HepG2 (cell line): ENCODE measurements around the gene CEBPB. TPM values are rescaled to one million over a fixed set of nuclear protein-coding genes. Genes with fewer than 3 reads are reported as not detected.

Experiments used
- DMAP1 ChIP-seq: IDR thresholded peaks from 2 replicates; pipeline ENCODE4 v1.6.1; 2016
- GATAD1 ChIP-seq: IDR thresholded peaks from 2 replicates; pipeline ENCODE4 v1.6.1; 2016; ENCODE audit warnings: missing genetic modification reagents, missing compliant biosample characterization
- MAFK ChIP-seq, 2 experiments: IDR thresholded peaks in 1 of 2; conservative IDR thresholded peaks in 1 of 2; 2 replicates each; pipeline ENCODE4 v1.6.1; 2011; ENCODE audit warnings: improper control_type of control experiment in 2 of 2, low read length in 2 of 2
- PRDM10 ChIP-seq: sonication (generic); formaldehyde crosslinking; IDR thresholded peaks from 2 replicates; pipeline ENCODE4 v1.4.0; 2020; ENCODE audit warnings: low read depth, missing genetic modification reagents
- RARG ChIP-seq: sonication (generic); formaldehyde crosslinking; IDR thresholded peaks from 2 replicates; pipeline ENCODE4 v1.4.0; 2020; ENCODE audit warnings: low read depth, mild to moderate bottlenecking, missing genetic modification reagents
- SP140L ChIP-seq: sonication (generic); formaldehyde crosslinking; IDR thresholded peaks from 2 replicates; pipeline ENCODE4 v1.4.0; 2020; ENCODE audit warnings: missing genetic modification reagents, borderline replicate concordance
- TOE1 ChIP-seq: sonication (generic); formaldehyde crosslinking; IDR thresholded peaks from 2 replicates; pipeline ENCODE4 v1.4.0; 2020; ENCODE audit warnings: mild to moderate bottlenecking, missing genetic modification reagents
- ZFYVE20 ChIP-seq: sonication (generic); formaldehyde crosslinking; IDR thresholded peaks from 2 replicates; pipeline ENCODE4 v1.8.0; 2023; ENCODE audit warnings: low read depth, mild to moderate bottlenecking, moderate library complexity, missing genetic modification reagents, borderline replicate concordance
- ZNF121 ChIP-seq: sonication (generic); formaldehyde crosslinking; IDR thresholded peaks from 2 replicates; pipeline ENCODE4 v1.5.0; 2020; ENCODE audit warnings: mild to moderate bottlenecking, missing genetic modification reagents
- ZNF3 ChIP-seq: IDR thresholded peaks from 2 replicates; pipeline ENCODE4 v1.7.0; 2017; ENCODE audit warnings: inconsistent platforms
- ZNF562 ChIP-seq: sonication (generic); formaldehyde crosslinking; IDR thresholded peaks from 2 replicates; pipeline ENCODE4 v1.8.0; 2022; ENCODE audit warnings: missing genetic modification reagents, borderline replicate concordance
- ZNF704 ChIP-seq: sonication (generic); formaldehyde crosslinking; IDR thresholded peaks from 2 replicates; pipeline ENCODE4 v1.8.1; 2023; ENCODE audit warnings: mild to moderate bottlenecking, inconsistent platforms, moderate library complexity, missing genetic modification reagents, borderline replicate concordance
- polyA plus RNA-seq, 8 experiments: library from polyadenylated mRNA; depleted of rRNA in 3 of 8; stranded (reverse) in 7 of 8; unstranded in 1 of 8; fragments of >200 nt; fragmentation: Illumina TruSeq in 4 of 8; extraction: Trizol in 4 of 8; gene quantifications; 2 replicates each; pipeline versions ENCODE4 v1.2.1 to v1.2.3, GENCODE V29; 2011 to 2016; ENCODE audit warnings: low read depth in 4 of 8, missing spikeins in 1 of 8, mixed read lengths in 1 of 8; ENCODE audit not compliant: insufficient read depth in 1 of 8
- total RNA-seq, 5 experiments: library from RNA; depleted of rRNA; stranded (reverse); fragments of >200 nt; fragmentation: Illumina TruSeq; extraction: Trizol; gene quantifications; 2 replicates each; pipeline ENCODE4 v1.2.3, GENCODE V29; 2016; ENCODE audit warnings: low read depth in 1 of 5
- TF ChIP-seq, protein P1 (sequence below), 2 experiments: sonication (generic) in 1 of 2; formaldehyde crosslinking in 1 of 2; IDR thresholded peaks; 2 replicates each; pipeline versions ENCODE4 v1.6.1 to v1.9.0; 2014 to 2022; ENCODE audit warnings: antibody characterized with exemption in 1 of 2, borderline replicate concordance in 1 of 2, inconsistent platforms in 1 of 2, low read depth in 1 of 2, missing genetic modification reagents in 1 of 2
- TF ChIP-seq, protein P2 (sequence below): IDR thresholded peaks from 2 replicates; pipeline ENCODE4 v1.4.0; 2020; ENCODE audit warnings: mild to moderate bottlenecking, missing genetic modification reagents

The CEBPB gene
- total and polyA plus RNA-seq, 2 of the 13 experiments (the other 11 are each of a cell fraction or from before 2014, with no cell fraction given) = 18.5 to 28.2 TPM

DNA sequence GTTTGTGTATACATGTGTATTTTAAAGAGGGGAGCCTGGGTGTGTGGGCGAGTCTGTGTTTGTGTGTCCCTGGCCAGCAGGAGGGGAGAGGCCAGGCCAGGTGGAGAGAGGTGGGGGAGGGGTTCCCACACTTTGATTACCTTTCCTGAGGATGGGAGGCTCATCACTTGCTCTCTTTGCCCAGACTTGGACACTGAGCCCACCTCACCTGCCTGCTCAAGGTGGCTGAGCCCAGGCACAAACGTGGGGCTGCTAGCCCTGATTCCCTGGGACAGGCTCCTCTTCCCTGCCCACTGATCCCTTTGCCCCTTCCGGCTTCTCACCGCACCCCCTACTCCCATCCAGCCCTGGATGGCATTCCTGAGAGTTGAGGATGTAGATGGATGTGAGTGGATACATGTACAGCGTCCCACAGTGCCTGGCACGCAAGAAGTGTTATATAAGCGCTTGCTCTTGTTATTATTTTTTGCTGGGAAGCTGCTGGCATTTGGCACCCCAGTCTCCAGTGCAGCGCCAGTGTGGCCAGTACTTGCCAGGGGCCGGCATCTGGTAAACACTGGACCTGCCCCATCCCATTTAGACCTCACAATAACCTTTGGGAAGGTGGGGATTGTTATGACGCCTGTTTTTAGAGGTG is 2.7 kb downstream of the CEBPB start (continued):
- TF ChIP-seq, protein P1, sequence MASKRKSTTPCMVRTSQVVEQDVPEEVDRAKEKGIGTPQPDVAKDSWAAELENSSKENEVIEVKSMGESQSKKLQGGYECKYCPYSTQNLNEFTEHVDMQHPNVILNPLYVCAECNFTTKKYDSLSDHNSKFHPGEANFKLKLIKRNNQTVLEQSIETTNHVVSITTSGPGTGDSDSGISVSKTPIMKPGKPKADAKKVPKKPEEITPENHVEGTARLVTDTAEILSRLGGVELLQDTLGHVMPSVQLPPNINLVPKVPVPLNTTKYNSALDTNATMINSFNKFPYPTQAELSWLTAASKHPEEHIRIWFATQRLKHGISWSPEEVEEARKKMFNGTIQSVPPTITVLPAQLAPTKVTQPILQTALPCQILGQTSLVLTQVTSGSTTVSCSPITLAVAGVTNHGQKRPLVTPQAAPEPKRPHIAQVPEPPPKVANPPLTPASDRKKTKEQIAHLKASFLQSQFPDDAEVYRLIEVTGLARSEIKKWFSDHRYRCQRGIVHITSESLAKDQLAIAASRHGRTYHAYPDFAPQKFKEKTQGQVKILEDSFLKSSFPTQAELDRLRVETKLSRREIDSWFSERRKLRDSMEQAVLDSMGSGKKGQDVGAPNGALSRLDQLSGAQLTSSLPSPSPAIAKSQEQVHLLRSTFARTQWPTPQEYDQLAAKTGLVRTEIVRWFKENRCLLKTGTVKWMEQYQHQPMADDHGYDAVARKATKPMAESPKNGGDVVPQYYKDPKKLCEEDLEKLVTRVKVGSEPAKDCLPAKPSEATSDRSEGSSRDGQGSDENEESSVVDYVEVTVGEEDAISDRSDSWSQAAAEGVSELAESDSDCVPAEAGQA (IDR thresholded peaks at IDR 0.05; ENCODE audit: low read depth) = 0 out of 2 replicates have a peak, but pooled peaks have one; percentile 9
- TF ChIP-seq, protein P1 (CRISPR knock-in tag; IDR thresholded peaks at IDR 0.05; ENCODE audit: borderline replicate concordance) = no peak
- TF ChIP-seq PRDM10 (no peak), GATAD1 (CRISPR knock-in tag) (peak; percentile 10; the same call in 1 of the 2 replicates), ZFYVE20 (CRISPR knock-in tag) (no peak), DMAP1 (CRISPR knock-in tag) (no peak), ZNF121 (no peak), ZNF704 (CRISPR knock-in tag) (no peak), RARG (CRISPR knock-in tag) (no peak), ZNF562 (CRISPR knock-in tag) (no peak), TOE1 (no peak), ZNF3 (CRISPR knock-in tag) (no peak), MAFK (conservative IDR thresholded peaks at IDR 0.05 in 1 of 2, IDR thresholded peaks at IDR 0.05 in 1 of 2; ENCODE audit: low read length in 2 of 2) (no peak), SP140L (CRISPR knock-in tag) (no peak)
- TF ChIP-seq, protein P2, sequence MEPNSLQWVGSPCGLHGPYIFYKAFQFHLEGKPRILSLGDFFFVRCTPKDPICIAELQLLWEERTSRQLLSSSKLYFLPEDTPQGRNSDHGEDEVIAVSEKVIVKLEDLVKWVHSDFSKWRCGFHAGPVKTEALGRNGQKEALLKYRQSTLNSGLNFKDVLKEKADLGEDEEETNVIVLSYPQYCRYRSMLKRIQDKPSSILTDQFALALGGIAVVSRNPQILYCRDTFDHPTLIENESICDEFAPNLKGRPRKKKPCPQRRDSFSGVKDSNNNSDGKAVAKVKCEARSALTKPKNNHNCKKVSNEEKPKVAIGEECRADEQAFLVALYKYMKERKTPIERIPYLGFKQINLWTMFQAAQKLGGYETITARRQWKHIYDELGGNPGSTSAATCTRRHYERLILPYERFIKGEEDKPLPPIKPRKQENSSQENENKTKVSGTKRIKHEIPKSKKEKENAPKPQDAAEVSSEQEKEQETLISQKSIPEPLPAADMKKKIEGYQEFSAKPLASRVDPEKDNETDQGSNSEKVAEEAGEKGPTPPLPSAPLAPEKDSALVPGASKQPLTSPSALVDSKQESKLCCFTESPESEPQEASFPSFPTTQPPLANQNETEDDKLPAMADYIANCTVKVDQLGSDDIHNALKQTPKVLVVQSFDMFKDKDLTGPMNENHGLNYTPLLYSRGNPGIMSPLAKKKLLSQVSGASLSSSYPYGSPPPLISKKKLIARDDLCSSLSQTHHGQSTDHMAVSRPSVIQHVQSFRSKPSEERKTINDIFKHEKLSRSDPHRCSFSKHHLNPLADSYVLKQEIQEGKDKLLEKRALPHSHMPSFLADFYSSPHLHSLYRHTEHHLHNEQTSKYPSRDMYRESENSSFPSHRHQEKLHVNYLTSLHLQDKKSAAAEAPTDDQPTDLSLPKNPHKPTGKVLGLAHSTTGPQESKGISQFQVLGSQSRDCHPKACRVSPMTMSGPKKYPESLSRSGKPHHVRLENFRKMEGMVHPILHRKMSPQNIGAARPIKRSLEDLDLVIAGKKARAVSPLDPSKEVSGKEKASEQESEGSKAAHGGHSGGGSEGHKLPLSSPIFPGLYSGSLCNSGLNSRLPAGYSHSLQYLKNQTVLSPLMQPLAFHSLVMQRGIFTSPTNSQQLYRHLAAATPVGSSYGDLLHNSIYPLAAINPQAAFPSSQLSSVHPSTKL (CRISPR knock-in tag) = no peak
